C4-2B (cell line): ENCODE data around the gene IFT81.
"Not testable (repeated sequence)": the region's sequence is repeated elsewhere in the genome, so short reads cannot be mapped to it uniquely, and the experiment has no call there.

Source experiments
- CTCF ChIP-seq: fragments of 450-650 bp; conservative IDR thresholded peaks from 2 replicates; pipeline ENCODE4 v1.5.1; 2017; ENCODE audit warnings: mild to moderate bottlenecking
- ZFX ChIP-seq: fragments of 450-650 bp; IDR thresholded peaks from 2 replicates; pipeline ENCODE4 v1.6.1; 2017

GRCh38 chr12:110228348-110228747 is 104.2 kb downstream of the IFT81 start:
- TF ChIP-seq CTCF, ZFX: not testable (repeated sequence)
